ENCODE measurements around the gene TMEM217. TPM values are rescaled to one million over a fixed set of nuclear protein-coding genes. Genes with fewer than 3 reads are reported as not detected.
A peak's percentile ranks its signal among the peaks of the same experiment; 100 is the strongest.

Gene TMEM217
- total RNA-seq, 1 donor from 2014 or later = 4.0 TPM

GRCh38 chr6:37233541-37233940 is 24.4 kb downstream of the TMEM217 start:
- TF ChIP-seq, protein P1, sequence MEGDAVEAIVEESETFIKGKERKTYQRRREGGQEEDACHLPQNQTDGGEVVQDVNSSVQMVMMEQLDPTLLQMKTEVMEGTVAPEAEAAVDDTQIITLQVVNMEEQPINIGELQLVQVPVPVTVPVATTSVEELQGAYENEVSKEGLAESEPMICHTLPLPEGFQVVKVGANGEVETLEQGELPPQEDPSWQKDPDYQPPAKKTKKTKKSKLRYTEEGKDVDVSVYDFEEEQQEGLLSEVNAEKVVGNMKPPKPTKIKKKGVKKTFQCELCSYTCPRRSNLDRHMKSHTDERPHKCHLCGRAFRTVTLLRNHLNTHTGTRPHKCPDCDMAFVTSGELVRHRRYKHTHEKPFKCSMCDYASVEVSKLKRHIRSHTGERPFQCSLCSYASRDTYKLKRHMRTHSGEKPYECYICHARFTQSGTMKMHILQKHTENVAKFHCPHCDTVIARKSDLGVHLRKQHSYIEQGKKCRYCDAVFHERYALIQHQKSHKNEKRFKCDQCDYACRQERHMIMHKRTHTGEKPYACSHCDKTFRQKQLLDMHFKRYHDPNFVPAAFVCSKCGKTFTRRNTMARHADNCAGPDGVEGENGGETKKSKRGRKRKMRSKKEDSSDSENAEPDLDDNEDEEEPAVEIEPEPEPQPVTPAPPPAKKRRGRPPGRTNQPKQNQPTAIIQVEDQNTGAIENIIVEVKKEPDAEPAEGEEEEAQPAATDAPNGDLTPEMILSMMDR (IDR thresholded peaks at IDR 0.05) = no peak
- no peak for DNase-seq (ENCODE audit: low spot score)
- no peak overlapping the region for H3K4me3 Mint-ChIP-seq (ENCODE audit: unreplicated experiment)
- H3K9me3 Mint-ChIP-seq (ENCODE audit: low read depth) = no peaks in the 10 kb centered on the region
- no peaks in the 10 kb centered on the region for H3K27me3 Mint-ChIP-seq (ENCODE audit: low read depth)
- H3K4me1 Mint-ChIP-seq (ENCODE audit: low read depth) = peaks cover 16% of the 10 kb centered on the region
- H3K36me3 Mint-ChIP-seq (ENCODE audit: low read depth) = no peaks in the 10 kb centered on the region
- no peak overlapping the region for H3K27ac Mint-ChIP-seq (ENCODE audit: unreplicated experiment)

DNA sequence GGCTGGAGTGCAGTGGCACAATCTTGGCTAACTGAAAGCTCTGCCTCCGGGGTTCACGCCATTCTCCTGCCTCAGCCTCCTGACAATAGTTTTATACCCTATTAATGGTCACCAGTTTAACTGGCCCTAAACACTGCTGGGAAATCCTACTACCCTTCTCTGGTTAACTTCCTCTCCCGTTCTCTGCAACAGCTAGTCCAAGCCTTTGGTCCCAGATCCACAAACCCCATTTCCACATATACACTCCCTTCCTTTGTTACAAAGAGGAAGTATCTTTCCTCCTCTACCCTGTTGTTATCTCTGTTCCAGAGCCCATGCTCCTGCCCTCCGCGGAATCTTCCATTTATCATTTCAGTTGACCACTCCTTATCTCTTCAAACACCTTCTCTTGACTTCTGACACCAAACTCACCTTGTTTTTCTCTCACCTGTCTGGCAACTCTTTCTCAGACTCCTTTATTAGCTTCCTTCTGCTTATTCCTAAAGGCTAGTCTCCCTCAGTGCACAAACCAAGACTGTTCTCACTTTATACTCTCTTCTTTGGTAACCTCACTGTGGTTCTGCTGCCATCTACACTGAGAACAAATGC is 25.4 kb downstream of the TMEM217 start:
- no peak for DNase-seq (ENCODE audit: low spot score)
- Mint-ChIP-seq H3K27ac (ENCODE audit: unreplicated experiment) (no peak overlapping the region), H3K9me3 (ENCODE audit: low read depth) (no peaks in the 10 kb centered on the region), H3K36me3 (ENCODE audit: low read depth) (no peaks in the 10 kb centered on the region), H3K27me3 (ENCODE audit: low read depth) (no peaks in the 10 kb centered on the region), H3K4me3 (ENCODE audit: unreplicated experiment) (no peak overlapping the region), H3K4me1 (ENCODE audit: low read depth) (peaks cover 9% of the 10 kb centered on the region)
- TF ChIP-seq, protein P1 (IDR thresholded peaks at IDR 0.05) = no peak

DNA sequence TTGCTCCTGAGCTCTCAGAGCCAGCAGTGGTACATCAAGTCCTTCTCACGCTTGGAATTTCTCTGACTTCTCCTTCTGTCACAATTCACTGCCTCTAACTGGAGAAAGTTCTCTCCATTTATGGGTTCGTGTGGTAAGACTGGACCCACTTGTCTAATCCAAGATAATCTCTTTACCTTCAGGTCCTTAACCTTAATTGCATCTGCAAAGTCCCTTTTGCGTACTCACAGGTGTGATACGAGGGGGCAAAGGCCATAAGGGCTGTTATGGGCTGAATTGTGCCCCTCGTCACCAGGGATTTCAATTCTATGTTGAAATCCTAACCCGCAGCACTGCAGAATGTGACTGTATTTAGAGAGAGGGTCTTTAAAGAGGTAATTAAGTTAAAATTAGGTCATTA is 27.8 kb downstream of the TMEM217 start:
- H3K9me3 Mint-ChIP-seq (ENCODE audit: low read depth) = no peaks in the 10 kb centered on the region
- TF ChIP-seq, protein P1 (IDR thresholded peaks at IDR 0.05) = no peak
- no peak for DNase-seq (ENCODE audit: low spot score)
- H3K27ac Mint-ChIP-seq (ENCODE audit: unreplicated experiment) = no peak overlapping the region
- H3K4me3 Mint-ChIP-seq (ENCODE audit: unreplicated experiment) = no peak overlapping the region
- no peaks in the 10 kb centered on the region for H3K27me3 Mint-ChIP-seq (ENCODE audit: low read depth)
- no peaks in the 10 kb centered on the region for H3K4me1 Mint-ChIP-seq (ENCODE audit: low read depth)
- no peaks in the 10 kb centered on the region for H3K36me3 Mint-ChIP-seq (ENCODE audit: low read depth)

GRCh38 chr6:37225350-37226169 is 32.4 kb downstream of the TMEM217 start:
- DNase-seq (ENCODE audit: low spot score) = no peak
- no peak overlapping the region for H3K4me3 Mint-ChIP-seq (ENCODE audit: unreplicated experiment)
- TF ChIP-seq, protein P1 (IDR thresholded peaks at IDR 0.05) = no peak
- H3K36me3 Mint-ChIP-seq (ENCODE audit: low read depth) = no peaks in the 10 kb centered on the region
- H3K4me1 Mint-ChIP-seq (ENCODE audit: low read depth) = peaks cover 10% of the 10 kb centered on the region
- no peaks in the 10 kb centered on the region for H3K9me3 Mint-ChIP-seq (ENCODE audit: low read depth)
- H3K27ac Mint-ChIP-seq (ENCODE audit: unreplicated experiment) = no peak overlapping the region
- H3K27me3 Mint-ChIP-seq (ENCODE audit: low read depth) = no peaks in the 10 kb centered on the region

DNA sequence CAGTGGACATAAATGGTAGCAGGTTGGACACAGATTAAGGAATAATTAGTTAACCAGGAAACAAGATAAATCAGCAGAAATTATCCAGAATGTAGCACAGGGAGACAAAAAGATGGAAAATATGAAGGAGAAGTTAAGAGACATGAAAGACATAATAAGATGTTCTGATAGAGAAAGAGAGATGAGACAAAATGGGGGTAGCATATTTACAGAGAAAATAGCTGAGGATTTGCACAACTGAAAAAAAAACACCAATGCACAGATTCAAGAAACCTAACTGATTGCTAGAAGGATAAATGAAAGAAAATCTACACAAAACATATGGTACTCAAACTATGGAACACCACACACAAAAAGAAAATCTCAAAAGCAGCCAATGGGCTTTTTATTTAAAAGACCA is 35.0 kb downstream of the TMEM217 start:
- Mint-ChIP-seq H3K36me3 (ENCODE audit: low read depth) (no peaks in the 10 kb centered on the region), H3K4me1 (ENCODE audit: low read depth) (peaks cover 10% of the 10 kb centered on the region), H3K27ac (ENCODE audit: unreplicated experiment) (peak overlapping the region; percentile 10), H3K4me3 (ENCODE audit: unreplicated experiment) (peak overlapping the region; percentile 70), H3K9me3 (ENCODE audit: low read depth) (no peaks in the 10 kb centered on the region), H3K27me3 (ENCODE audit: low read depth) (no peaks in the 10 kb centered on the region)
- no peak for DNase-seq (ENCODE audit: low spot score)
- TF ChIP-seq, protein P1 (IDR thresholded peaks at IDR 0.05) = no peak

All from chondrocyte (in vitro differentiated cells).